NCI-H2227 treated with DMSO at 0.1 percent for 48 hours (cell line): ENCODE results near the gene ZNF576.
"Not testable (repeated sequence)": the region's sequence is repeated elsewhere in the genome, so short reads cannot be mapped to it uniquely, and the experiment has no call there.

ENCODE experiments used
- DNase-seq: peaks from one replicate; lab custom pipeline; 2025; lab: John Stamatoyannopoulos, UW

Gene ZNF576, protein sequence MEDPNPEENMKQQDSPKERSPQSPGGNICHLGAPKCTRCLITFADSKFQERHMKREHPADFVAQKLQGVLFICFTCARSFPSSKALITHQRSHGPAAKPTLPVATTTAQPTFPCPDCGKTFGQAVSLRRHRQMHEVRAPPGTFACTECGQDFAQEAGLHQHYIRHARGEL

DNA sequence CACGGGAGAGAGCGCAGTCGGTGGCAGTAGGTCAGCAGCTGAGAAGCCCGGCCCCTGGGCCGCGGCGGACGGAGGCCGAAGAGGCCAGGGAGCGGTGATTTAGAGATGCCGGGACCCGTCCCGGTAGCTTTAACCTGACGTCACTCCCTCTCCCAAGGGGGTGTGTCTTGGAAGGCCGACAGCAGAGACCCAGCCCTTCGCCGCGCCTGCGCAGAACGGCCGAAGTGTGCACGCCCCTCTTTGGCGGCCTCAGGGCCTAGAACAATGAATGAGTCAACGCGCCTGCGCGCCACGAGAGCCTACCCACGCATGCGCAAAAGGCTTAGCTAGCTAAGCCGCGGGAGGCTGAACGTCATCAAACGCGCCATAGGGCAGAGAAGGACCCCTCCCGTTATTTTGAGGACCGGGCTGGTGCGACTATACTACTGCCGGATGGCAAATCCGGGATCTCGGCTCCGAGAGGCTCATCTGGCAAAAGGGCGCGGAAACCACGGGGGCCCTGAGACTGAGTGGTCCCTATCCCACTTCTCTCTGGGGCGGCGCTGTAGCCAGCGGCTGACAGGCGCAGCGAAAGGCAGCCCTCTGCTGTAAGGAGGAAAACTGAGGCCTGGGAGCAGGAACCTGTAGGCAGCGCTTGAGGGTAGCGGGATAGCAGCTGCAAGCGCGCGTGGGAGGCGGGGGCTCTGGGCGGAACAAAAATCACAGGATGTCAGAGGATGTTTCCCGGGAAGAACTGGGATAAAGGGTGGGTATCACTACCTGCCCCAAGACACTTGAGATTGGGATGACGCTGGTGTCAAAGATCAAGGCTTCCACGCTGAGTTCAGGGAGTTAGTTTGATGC is at the start of gene ZNF576, which contains the start of gene IRGQ:
Gene ZNF576 (plus strand): TSS at position 597 of the 843 bp plus-strand sequence. CDS start 514 bp downstream, outside the sequence.
Gene IRGQ (minus strand): TSS at position 136 of the 843 bp plus-strand sequence. CDS start 796 bp downstream, outside the sequence.
- DNase-seq, result peak; percentile 96

DNA sequence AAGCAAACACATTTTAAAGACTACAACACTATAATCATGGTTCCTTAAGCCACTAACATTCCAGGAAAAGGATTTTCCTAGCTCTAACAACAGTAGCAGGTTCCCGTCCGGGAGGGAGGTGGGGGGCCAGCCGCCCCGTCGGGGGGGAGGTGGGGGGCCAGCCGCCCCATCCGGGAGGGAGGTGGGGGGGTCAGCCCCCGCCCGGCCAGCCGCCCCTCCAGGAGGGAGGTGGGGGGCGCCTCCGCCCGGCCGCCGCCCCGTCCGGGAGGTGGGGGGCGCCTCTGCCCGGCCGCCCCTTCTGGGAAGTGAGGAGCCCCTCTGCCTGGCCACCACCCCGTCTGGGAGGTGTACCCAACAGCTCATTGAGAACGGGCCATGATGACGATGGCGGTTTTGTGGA is 48.5 kb upstream of the ZNF576 start:
- not testable (repeated sequence) for DNase-seq

DNA sequence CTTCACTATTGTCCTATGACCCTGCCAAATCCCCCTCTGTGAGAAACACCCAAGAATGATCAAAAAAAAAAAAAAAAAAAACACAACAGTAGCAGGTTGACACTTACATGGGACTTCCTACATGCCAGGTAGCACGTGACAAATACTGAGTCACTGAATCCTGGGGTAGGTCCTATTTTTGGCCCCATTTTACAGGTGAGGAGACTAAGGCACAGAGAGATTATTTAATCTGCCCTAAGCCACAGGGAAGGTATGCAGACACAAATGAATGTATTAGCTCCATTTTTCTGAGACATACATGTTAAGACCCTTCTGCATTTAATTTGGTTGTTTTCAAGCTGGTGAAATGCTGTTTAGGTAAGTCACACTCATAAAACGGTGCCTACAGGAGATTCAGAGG is 47.7 kb upstream of the ZNF576 start:
- DNase-seq, result no peak

DNA sequence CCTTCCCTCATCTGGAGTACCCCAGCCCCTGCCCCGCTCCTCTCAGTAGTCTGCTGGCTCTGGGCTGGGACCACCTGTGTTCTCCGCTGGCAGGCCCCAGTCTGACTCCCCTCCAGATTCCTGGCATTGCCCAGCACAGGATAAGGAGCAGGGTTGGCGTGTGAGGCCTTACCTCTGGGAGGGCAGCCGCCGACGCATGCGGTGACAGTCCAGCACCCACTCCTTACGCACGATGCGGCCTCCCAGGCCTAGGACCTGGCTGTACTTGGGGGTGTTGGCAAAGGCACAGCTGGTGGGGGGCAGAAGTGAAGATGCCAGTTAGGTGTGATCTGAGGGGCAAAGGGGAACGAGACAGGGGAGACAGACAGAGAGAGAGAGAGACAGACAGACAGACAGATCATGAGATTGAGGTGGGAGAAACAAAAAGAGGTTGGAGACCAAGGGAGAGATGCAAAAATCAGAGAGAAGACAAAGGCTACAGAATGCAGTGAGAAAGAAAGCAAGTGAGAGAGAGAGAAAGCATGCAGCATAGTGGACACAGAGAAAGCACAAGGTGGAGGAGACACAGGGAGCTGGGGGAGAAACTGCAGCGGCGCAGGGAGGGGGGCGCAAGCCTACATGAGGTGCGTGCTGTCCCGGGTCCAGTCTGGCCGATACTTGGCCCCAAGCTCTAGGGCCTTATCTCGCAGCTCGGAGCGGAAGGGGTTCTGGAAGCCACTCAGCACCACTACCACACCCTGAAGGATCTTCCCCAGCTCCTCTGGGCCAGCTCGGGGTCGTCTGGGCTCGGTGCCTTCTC is 44.8 kb upstream of the ZNF576 start:
- no peak for DNase-seq

DNA sequence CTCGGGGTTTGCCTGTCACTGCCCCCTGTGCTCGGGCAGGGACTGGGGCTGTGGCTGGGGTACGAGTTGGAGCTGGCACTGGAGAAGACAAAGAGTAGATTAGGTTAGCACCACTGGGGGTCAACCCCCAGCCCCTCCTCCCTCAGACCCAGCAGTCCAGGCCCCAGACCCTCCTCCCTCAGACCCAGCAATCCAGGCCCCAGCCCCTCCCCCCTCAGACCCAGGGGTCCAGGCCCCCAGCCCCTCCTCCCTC is 44.3 kb upstream of the ZNF576 start:
- DNase-seq, result no peak

DNA sequence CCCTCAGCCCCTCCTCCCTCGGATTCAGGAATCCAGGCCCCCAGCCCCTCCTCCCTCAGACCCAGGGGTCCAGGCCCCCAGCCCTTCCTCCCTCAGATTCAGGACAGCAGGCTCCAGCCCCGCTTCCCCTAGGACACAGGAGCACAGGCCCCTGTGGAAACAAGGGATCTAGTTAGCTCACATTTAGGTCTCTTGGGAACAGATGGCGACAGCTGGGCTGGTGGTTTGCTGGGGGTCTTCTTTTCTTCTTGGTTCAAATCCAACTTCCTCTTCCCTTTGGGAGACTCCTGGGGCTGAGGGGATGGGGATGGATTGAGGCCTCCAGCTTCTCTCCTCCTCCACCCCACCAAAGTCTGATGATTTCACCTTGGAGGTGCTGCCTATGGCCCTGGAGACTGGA is 43.8 kb upstream of the ZNF576 start:
- no peak for DNase-seq

DNA sequence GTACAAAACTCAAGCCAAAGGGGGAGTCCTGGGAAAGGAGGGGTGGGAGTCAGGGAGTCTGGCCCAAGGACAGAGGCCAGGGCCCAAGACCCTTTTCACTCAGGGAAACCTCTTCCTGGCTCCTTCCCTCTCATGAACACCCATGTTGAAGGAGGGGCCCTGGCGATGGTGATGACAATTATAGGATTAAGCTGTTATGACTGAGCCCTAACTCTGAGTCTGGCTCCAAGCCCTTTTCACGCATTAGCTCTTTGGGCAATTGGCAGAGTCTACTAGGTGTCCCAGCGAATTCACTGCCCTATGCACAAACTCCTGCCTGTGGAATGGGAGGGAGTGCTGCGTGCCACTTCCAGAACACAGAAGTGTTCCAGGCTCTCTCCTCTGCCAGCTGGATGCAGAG is 42.7 kb upstream of the ZNF576 start:
- DNase-seq, result no peak

DNA sequence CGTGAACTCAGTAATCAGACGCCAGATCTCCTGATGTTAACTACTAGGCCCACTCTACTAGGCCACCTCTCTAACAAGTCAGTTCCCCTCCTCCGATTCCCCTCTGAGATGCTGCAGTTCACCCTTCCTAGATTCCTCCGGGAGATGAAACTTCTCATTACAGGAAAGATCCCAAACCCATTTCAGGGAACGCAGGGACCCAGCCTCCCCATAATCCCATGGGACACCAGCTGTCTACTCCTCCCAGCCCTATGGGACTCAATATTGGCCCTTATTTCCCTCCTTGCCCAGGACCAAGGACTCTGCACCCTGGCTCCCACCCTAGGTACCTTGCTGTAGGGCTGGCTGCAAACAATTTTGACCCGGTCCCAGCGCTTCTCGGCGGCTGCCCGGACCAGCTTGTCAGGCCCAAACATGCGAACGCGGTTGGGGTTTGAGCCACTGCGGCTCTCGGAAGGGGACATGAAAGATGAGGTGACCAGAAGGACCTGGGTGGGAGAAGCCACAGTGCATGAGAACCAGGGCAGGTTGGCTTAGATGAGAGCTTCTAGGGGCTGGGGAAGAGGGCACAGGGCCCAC is 42.0 kb upstream of the ZNF576 start:
- no peak for DNase-seq

DNA sequence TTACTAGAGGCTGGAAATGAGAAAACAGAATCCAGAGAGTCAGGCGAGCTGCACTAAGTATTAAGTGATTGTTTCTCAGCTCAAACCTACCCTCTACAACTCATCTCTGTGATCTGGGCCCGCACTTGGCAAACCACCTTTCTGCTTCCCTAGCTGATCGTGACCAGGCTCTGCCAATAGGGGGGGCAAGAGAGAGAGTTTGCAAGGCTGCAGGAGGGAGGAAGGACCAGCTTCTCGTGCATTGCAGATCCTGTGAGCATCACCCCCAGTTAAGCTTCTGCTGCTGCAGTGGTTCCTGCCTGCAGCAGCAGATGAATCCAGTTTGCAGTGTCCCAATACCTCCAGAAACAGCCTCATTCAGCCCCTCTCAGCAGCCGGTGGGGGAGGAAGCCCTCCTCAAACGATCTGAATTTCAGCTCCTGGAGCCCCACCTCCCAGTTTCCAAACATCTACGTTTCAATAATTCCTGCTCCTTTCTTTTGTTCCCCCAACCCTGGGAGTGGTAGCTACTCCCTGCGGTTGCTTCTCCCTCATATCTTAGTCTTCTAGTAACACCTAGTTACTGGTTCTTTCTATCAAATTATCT is 41.1 kb upstream of the ZNF576 start:
- DNase-seq, result peak; percentile 43

DNA sequence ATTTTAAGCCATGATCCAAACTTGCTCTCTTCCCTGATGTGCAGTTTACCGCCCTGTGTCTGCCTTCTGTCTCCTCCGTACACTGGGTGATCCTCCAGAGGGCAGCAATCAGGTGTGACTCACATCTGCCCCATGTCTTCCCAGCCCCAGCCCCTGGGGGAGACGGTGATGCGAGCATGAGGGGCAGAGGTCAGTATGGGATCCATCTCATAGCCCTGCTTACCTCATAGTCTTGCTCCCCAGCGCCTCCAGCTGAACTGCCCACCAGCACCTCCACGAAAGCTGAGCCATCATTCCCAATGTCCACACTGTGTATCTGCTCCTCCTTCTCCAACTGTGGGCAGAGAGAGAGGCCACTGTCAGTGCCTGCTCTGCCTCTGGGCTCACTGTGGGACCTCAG is 35.7 kb upstream of the ZNF576 start:
- no peak for DNase-seq

DNA sequence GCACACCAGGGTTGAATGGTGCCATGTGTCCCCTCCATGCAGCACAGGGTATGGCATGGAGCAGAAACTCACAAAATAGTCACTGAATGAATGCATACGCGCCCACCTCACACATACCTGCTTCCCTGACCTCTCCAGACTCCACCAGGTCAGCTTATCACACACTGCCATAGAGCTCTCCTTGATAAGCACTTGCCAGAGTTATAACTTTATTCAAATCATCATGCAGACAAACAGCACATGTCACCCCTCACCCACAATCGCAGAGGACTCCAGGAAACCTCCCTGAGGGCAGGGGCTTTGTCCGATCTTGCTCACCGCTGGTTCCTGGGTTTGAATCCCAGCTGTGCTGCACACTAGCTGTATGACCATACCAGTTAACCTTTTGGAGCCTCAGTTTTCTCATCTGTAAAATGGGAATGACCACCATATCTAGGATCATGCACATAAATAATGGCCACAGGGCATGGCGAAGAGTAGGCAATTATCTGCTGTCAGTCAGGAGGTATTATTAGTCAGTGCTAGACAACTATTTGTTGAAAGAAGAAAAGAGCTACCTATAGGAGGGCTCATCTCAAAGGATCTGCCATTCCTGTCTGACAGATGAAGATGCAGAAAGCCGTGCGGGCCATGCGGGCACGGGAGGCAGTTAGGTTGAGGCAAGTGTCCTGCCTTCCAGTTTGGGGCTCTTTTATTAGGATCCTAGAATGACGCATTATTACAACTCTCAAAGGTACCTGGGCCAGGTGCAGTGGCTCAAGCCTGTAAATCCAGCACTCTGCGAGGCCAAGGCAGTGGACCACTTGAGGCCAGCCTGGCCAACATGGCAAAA is 35.0 kb upstream of the ZNF576 start:
- no peak for DNase-seq

DNA sequence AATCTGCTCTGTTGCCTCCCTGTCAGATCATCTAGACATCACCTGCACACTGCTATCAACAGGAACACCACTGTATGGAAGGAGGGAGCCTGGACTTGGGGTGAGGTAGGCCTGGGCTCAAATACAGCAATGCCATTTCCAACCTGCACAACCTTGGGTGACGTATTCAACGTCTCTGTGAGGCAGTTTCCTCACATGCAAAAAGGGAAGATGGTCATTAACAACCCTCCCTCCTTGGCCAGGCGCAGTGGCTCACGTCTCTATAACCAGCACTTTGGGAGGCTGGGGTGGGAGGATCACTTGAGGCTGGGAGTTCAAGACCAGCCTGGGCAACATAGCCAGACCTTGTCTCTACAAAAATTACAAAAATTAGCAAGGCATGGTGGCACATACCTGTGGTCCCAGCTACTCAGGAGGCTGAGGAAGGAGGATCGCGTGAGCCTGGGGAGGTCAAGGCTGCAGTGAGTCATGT is 34.1 kb upstream of the ZNF576 start:
- DNase-seq, result no peak

DNA sequence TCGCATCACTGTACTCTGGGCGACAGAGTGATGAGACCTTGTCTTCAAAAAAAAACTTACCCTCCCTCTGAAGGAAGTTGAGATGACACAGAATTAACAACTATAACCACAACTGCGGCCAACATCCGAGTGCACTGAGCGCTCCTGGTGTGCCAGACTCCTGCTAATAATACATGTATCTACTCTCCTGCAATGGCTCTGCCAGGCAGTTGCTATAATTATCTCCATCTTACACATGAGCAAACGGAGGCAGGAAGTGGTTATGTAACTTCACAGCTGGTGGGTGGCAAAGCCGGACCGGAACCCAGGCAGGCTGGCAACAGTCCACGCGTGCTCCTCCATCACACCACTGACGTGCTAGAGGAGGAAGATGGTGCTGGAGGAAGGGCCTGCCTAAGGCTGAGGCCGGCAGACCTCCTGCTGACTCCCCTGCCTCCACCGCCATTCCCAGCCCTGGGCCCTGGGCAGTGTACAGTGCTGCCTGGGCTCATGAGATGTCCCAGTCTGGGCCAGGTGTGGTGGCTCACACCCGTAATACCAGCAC is 33.6 kb upstream of the ZNF576 start:
- peak; percentile 39 for DNase-seq

DNA sequence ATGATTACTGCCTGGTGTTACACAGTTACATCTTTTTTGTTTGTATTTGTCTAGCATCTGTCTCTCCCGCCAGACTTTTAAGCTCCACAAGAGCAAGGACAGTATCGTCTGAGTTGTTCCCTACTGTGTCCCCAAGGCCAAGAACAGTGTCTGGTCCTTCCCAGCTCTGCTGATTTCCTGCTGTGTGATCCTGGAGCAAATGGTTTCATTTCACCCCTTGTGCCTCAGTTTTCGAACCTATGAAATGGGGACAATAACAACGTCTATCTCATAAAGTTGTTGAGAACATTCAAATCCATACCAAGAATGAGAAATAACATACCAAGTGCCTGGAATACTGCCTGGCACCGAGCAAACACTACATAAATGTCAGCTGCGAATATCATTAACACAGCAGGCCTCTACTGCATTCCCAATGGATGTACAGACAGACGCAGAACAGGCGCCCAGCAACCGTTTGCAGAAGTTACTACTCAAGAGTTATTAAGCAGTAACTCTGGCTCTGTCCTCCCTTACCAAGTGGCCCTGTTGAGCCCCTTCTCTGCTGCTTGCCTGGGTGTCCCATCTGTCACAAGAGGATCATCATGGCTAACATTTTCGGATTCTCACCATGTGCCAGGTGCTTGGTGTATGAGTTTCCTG is 32.5 kb upstream of the ZNF576 start:
- DNase-seq, result no peak

DNA sequence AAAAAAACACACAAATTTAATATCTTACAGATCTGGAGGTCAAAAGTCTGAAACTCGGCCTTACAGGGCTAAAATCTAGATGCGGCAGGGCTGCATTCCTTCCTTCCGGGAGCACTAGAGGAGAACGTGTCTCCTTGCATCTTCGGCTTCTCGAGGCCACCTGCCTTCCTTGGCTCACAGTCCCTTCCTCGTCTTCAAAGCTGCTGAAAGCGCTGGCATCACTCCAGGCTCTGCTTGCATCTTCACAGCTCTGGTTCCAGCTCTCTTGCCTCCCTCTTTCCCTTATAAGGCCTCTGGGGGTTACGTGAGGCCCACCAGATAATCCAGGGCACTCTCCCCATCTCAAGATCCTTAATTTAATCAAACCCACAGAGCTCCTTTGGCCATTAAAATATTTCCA is 31.6 kb upstream of the ZNF576 start:
- DNase-seq, result no peak

DNA sequence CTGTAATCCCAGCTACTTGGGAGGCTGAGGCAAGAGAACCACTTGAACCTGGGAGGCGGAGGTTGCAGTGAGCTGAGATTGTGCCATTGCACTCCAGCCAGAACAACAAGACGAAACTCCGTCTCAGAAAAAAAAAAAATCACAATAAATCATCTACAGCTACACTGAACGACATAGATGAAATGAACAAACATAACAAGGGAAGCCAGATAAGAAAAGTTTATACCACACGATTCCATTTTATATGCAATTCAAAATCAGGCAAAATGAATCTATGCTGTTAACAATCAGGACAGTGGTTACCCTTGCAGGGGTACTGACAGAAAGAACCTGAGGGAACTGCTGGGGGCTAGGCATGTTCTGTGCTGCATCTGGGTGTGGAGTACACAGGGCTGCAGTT is 26.7 kb upstream of the ZNF576 start:
- DNase-seq, result no peak

DNA sequence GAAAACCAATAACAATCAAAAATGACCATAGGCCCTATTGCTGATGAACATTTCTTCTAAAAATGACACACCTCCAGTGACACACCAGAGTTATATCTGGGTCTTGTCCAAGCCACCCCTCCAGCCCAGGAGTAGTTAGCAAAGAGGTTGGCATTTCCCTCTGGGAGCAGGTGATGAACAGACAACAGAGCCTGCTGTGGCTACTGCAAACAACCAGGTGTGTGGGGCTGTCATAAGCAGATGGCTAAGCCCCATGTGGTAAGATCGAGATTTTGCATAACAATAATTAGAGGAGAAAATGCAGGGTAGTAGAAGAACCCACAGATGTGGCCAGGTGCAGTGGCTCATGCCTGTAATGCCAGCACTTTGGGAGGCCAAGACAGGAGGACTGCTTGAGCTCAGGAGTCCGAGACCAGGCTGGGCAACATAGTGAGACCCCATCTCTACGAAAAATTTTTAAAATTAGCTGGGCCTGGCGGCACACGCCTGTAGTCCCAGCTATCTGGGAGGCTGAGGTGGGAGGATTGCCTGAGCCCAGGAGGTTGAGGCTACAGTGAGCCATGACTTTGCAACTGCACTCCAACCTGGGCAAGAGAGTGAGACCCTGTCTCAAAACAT is 26.1 kb upstream of the ZNF576 start:
- DNase-seq, result no peak

DNA sequence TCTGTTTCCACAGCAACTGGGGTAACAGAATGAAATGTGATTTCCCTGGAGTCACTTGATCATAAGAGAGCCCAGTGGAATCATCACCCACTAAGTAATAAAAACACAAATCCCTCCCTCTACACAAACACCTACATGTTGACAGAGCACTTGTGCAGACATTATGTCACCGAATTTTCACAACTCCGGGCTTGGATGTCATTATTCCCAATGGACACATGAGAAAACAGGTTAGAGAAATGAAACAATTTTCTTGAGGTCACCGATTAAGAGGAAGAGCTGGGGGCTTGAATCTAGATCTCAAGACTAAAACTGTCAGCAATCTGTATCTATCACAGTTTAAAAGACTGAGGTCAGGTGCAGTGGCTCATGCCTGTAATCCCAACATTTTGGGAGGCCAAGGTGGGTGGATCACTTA is 24.2 kb upstream of the ZNF576 start:
- no peak for DNase-seq

DNA sequence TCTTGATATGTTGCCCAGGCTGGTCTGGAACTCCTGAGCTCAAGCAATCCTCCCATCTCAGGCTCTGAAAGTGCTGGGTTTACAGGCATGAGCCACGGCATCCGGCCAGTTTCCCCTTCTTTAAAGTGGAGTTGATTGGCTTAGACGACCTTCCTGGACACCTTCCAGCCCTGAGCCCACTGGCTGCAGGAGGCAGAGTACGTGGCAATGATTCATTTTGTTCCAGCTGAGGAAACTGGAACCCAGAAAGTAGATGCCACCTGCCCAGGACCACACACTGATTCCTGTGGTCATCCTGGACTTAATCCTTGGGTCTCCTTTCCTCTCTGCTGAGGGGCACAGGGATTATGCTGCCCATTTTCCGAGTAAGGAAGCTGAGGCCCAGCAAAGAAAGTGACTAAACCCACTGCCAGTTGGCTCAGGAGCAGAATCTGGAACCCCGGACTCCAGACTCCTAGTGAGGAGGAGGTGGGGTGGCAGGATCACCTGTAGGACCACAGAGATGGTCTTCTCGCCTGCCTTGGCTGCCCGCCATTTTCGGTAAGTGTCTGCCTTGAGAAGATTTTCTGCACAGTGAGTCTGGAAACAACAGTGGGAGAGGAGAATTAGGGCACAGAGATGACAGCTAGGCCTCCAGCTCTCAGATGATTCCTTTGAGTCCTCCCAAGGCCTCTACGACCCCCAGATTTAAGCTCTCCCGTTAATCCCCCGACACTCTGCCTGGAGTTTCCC is 21.8 kb upstream of the ZNF576 start:
- DNase-seq, result no peak
